Natural killer cell (primary cell): Measurements from ENCODE around the gene USP9Y. TPM values are rescaled to one million over a fixed set of nuclear protein-coding genes. Genes with fewer than 3 reads are reported as not detected.

ENCODE experiments used
- ATAC-seq, 3 donors: fragments of 150-1000 bp in 2 of 3; fragments of 200-7000 bp in 1 of 3; cut with Tn5 transposase; 1 replicate in 1 of 3; 2 replicates in 2 of 3; pipeline ENCODE4 v1.10.0; 2021; ENCODE audit warnings: mild to moderate bottlenecking in 2 of 3, moderate library complexity in 2 of 3
- DNase-seq, 2 donors: peaks; one replicate each; pipeline versions ENCODE4 v3.0.0 to v3.0.0-alpha.2; 2013 to 2021; ENCODE audit warnings: mixed read lengths in 1 of 2
- H3K27ac ChIP-seq: one replicate; pipeline ENCODE4 v1.5.1; 2013; ENCODE audit warnings: mild to moderate bottlenecking, low read length
- H3K27me3 ChIP-seq: one replicate; pipeline ENCODE4 v1.6.1; 2013; ENCODE audit warnings: low read length; ENCODE audit not compliant: control insufficient read depth, insufficient read depth
- H3K36me3 ChIP-seq: one replicate; pipeline ENCODE4 v1.6.1; 2013; ENCODE audit warnings: low read length; ENCODE audit not compliant: control insufficient read depth, insufficient read depth
- H3K4me1 ChIP-seq: one replicate; pipeline ENCODE4 v1.6.1; 2013; ENCODE audit warnings: low read length; ENCODE audit not compliant: control insufficient read depth, insufficient read depth
- H3K4me3 ChIP-seq: one replicate; pipeline ENCODE4 v1.5.1; 2013; ENCODE audit warnings: low read length
- H3K9me3 ChIP-seq: one replicate; pipeline ENCODE4 v1.6.1; 2013; ENCODE audit warnings: low read length; ENCODE audit not compliant: control insufficient read depth, insufficient read depth
- H3K27ac Mint-ChIP-seq, 2 donors: one replicate each; pipeline ENCODE4 v1.8.0; 2022; ENCODE audit warnings: mild to moderate bottlenecking in 2 of 2, mixed read lengths in 2 of 2, moderate library complexity in 1 of 2
- H3K27me3 Mint-ChIP-seq, 2 donors: one replicate each; pipeline ENCODE4 v1.8.0; 2022; ENCODE audit warnings: low read depth in 2 of 2, mixed read lengths in 2 of 2
- H3K36me3 Mint-ChIP-seq: one replicate; pipeline ENCODE4 v1.8.0; 2022; ENCODE audit warnings: mixed read lengths
- H3K4me1 Mint-ChIP-seq, 2 donors: one replicate each; pipeline ENCODE4 v1.8.0; 2022; ENCODE audit warnings: mixed read lengths in 2 of 2
- H3K4me3 Mint-ChIP-seq: one replicate; pipeline ENCODE4 v1.8.0; 2022; ENCODE audit warnings: mild to moderate bottlenecking, moderate library complexity, mixed read lengths
- H3K9me3 Mint-ChIP-seq, 2 donors: one replicate each; pipeline ENCODE4 v1.8.0; 2022; ENCODE audit warnings: mixed read lengths in 2 of 2
- WGBS: methylation state at CpG from one replicate; pipeline ENCODE4 v1.1.7; 2013; ENCODE audit warnings: missing lambda C conversion rate; ENCODE audit not compliant: insufficient coverage; 5-methylcytosine and 5-hydroxymethylcytosine counted together
- intact Hi-C: fragments of 100-400 bp; cut with micrococcal nuclease; formaldehyde crosslinking; loops from one replicate; pipeline ENCODE4 v1.14.2; 2022
- total RNA-seq, 4 donors: library from RNA; stranded (reverse); fragments of 120-200 nt in 1 of 4; gene quantifications; one replicate each; pipeline versions ENCODE4 v1.2.3 to v1.2.4, GENCODE V29; 2013 to 2022
- TF ChIP-seq, protein P1 (sequence below): fragments of 200-600 bp; IDR thresholded peaks from one replicate; pipeline ENCODE4 v1.8.0; 2022; ENCODE audit warnings: antibody characterized with exemption

Gene USP9Y
- total RNA-seq, 3 donors from 2014 or later (not counting 1 experiment from before 2014, with no cell fraction given) = 32.5 to 38.2 TPM; not detected in 1

DNA sequence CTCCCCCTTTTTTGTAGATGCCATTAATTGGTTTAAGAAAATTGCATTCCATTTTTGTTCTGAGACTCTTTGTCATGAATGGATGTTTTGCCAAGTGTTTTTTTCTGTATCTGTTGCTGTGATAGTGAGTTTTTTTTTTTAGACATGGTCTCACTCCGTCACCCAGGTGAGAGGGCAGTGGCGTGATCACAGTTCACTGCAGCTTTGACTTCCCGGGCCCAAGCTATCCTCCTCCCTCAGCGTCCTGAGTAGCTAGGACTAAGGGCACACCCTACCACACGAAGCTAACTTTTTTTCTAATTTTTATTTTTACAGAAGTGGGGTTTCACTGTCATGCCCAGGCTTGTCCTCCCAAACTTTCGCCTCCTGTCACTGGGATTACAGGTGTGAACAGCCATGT lies 51.8 kb downstream of the USP9Y start:
- H3K27ac ChIP-seq = no peak overlapping the region
- H3K4me1 ChIP-seq = no peaks in the 10 kb centered on the region
- H3K36me3 ChIP-seq = no peaks in the 10 kb centered on the region
- ATAC-seq = no peak
- Mint-ChIP-seq H3K4me1 (peaks cover 0 to 10% of the 10 kb centered on the region in 2 donors), H3K36me3 (no peaks in the 10 kb centered on the region), H3K27me3 (no peaks in the 10 kb centered on the region), H3K27ac (no peak overlapping the region), H3K4me3 (no peak overlapping the region), H3K9me3 (no peaks in the 10 kb centered on the region)
- no peak for DNase-seq
- TF ChIP-seq, protein P1, sequence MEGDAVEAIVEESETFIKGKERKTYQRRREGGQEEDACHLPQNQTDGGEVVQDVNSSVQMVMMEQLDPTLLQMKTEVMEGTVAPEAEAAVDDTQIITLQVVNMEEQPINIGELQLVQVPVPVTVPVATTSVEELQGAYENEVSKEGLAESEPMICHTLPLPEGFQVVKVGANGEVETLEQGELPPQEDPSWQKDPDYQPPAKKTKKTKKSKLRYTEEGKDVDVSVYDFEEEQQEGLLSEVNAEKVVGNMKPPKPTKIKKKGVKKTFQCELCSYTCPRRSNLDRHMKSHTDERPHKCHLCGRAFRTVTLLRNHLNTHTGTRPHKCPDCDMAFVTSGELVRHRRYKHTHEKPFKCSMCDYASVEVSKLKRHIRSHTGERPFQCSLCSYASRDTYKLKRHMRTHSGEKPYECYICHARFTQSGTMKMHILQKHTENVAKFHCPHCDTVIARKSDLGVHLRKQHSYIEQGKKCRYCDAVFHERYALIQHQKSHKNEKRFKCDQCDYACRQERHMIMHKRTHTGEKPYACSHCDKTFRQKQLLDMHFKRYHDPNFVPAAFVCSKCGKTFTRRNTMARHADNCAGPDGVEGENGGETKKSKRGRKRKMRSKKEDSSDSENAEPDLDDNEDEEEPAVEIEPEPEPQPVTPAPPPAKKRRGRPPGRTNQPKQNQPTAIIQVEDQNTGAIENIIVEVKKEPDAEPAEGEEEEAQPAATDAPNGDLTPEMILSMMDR = no peak
- no peaks in the 10 kb centered on the region for H3K9me3 ChIP-seq
- intact Hi-C loops = no loop called here
- WGBS = no CpG with 5 or more reads among the region's 6 CpGs
- no peak overlapping the region for H3K4me3 ChIP-seq
- H3K27me3 ChIP-seq = no peaks in the 10 kb centered on the region

DNA sequence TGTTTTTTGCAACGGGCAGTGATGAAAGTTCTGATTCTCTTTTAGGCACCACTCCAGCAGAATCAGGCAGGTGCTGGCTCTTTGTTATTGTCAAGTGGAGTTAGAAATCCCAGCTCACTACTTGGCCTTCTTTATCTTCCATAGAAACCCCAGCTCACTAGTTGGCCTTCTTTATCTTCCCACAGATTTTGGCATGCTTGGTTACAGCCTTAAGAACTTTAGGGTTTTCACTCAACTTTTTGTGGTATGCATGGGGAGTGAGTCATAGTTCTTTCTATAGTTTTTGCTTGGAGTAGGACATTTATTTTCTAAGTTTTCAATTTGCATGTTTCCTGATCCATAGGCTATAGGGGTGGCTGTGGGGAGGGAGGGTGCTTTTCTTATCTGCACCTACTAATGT lies 55.0 kb downstream of the USP9Y start:
- H3K9me3 ChIP-seq = no peaks in the 10 kb centered on the region
- no peak overlapping the region for H3K27ac Mint-ChIP-seq
- WGBS = no CpG with 5 or more reads among the region's 1 CpG
- DNase-seq (no peak), ATAC-seq (no peak)
- no peak overlapping the region for H3K4me3 ChIP-seq
- H3K27ac ChIP-seq = no peak overlapping the region
- no peak overlapping the region for H3K4me3 Mint-ChIP-seq
- TF ChIP-seq, protein P1 = no peak
- no peaks in the 10 kb centered on the region for H3K27me3 ChIP-seq
- H3K36me3 ChIP-seq = peaks cover 7% of the 10 kb centered on the region
- H3K36me3 Mint-ChIP-seq = no peaks in the 10 kb centered on the region
- no peaks in the 10 kb centered on the region for H3K9me3 Mint-ChIP-seq
- intact Hi-C loops = no loop called here
- no peaks in the 10 kb centered on the region for H3K4me1 ChIP-seq
- H3K27me3 Mint-ChIP-seq = no peaks in the 10 kb centered on the region
- H3K4me1 Mint-ChIP-seq = peaks cover 0 to 10% of the 10 kb centered on the region in 2 donors

DNA sequence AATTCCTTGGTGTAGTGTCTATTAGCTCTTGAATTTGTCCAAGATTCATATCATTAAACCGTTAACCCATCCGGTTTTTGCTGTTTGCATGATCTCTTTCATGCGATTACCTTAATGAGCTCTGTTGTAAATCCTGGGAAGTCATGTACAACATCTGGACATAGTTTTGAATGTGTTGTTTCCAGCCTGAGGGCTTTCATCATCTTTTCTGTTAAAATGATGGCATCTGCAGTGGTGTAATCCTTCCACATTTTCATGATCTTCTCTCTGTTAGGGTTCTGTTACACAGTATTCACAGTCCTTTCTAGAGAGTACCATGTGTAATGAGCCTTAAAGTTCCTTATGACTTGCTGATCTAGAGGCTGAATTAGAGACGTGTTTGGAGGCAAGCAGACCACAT lies 64.9 kb downstream of the USP9Y start:
- Histone ChIP-seq H3K27ac (no peak overlapping the region), H3K27me3 (no peaks in the 10 kb centered on the region), H3K36me3 (peaks cover 3% of the 10 kb centered on the region), H3K4me3 (no peak overlapping the region), H3K4me1 (no peaks in the 10 kb centered on the region), H3K9me3 (no peaks in the 10 kb centered on the region)
- DNase-seq = no peak
- TF ChIP-seq, protein P1 = no peak
- H3K4me1 Mint-ChIP-seq = no peaks in the 10 kb centered on the region
- ATAC-seq = no peak
- WGBS = 93% methylated on average over 4 of the region's 4 CpGs
- no peaks in the 10 kb centered on the region for H3K27me3 Mint-ChIP-seq
- intact Hi-C loops = no loop called here
- H3K4me3 Mint-ChIP-seq = no peak overlapping the region
- no peaks in the 10 kb centered on the region for H3K36me3 Mint-ChIP-seq
- H3K27ac Mint-ChIP-seq = no peak overlapping the region
- no peaks in the 10 kb centered on the region for H3K9me3 Mint-ChIP-seq

DNA sequence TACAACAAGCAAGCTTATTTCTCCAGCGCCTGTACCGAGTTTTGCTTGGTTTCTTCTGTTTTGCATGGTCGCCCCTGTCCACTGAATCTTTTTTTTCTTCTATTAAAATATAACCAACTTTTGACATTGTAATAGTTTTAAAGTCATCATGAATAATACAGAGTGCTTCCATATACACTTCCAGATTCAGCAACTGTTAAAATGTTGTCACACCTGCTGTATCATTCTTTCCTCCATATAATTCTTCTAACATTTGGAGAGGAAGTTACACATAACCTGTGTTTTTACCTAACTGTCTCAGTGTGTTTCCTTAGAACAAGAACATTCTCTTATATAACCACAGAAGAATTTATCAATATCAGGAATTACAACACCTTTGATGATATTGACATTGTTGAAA lies 83.5 kb downstream of the USP9Y start:
- TF ChIP-seq, protein P1 = no peak
- H3K36me3 Mint-ChIP-seq = no peaks in the 10 kb centered on the region
- peaks cover 0 to 5% of the 10 kb centered on the region in 2 donors for H3K4me1 Mint-ChIP-seq
- ATAC-seq (no peak), DNase-seq (no peak)
- H3K27ac Mint-ChIP-seq = no peak overlapping the region
- Histone ChIP-seq H3K27me3 (no peaks in the 10 kb centered on the region), H3K9me3 (no peaks in the 10 kb centered on the region), H3K4me1 (no peaks in the 10 kb centered on the region), H3K27ac (no peak overlapping the region), H3K4me3 (no peak overlapping the region), H3K36me3 (peaks cover 10% of the 10 kb centered on the region)
- H3K27me3 Mint-ChIP-seq = no peaks in the 10 kb centered on the region
- H3K4me3 Mint-ChIP-seq = no peak overlapping the region
- 100% methylated on average over 1 of the region's 3 CpGs for WGBS
- intact Hi-C loops = no loop called here
- no peaks in the 10 kb centered on the region for H3K9me3 Mint-ChIP-seq
